IMR-90 (cell line): ENCODE measurements around the gene CDKL4. TPM values are rescaled to one million over a fixed set of nuclear protein-coding genes. Genes with fewer than 3 reads are reported as not detected.

ENCODE experiments used
- ATAC-seq: fragments of 200-7000 bp; cut with Tn5 transposase; 2 replicates; pipeline ENCODE4 v1.9.1; 2020; ENCODE audit warnings: low read depth, mild to moderate bottlenecking, moderate library complexity
- BruUV-seq: library from RNA; stranded (reverse); fragments of 400-500 nt; replicated peaks from 2 replicates; lab custom pipeline; 2021; lab: Mats Ljungman, UMichigan
- CTCF ChIA-PET: fragments of 300-600 bp; formaldehyde crosslinking; extraction: SDS; loops from one replicate; lab custom pipeline; 2021; ENCODE audit warnings: antibody characterized with exemption; lab: Yijun Ruan, JAX
- POLR2A ChIA-PET: fragments of 300-600 bp; sonication (Branson Sonifier 250); formaldehyde crosslinking; loops from one replicate; lab custom pipeline; 2022; ENCODE audit warnings: antibody characterized with exemption; ENCODE audit not compliant: unreplicated experiment; lab: Charles Lee
- DNase-seq: peaks from one replicate; pipeline ENCODE4 v3.0.0; 2013
- H2AFZ ChIP-seq: replicated peaks from 2 replicates; pipeline ENCODE3; 2013; ENCODE audit warnings: low read length, mild to moderate bottlenecking; ENCODE audit not compliant: poor library complexity
- H2AK5ac ChIP-seq: 2 replicates; pipeline ENCODE4 v1.6.1; 2013; ENCODE audit warnings: low read depth, low read length, inconsistent platforms
- H2AK9ac ChIP-seq: replicated peaks from 2 replicates; pipeline ENCODE3; 2013; ENCODE audit warnings: mild to moderate bottlenecking, low read depth, low read length, moderate library complexity; ENCODE audit not compliant: poor library complexity
- H2BK120ac ChIP-seq: 2 replicates; pipeline ENCODE4 v1.6.1; 2013; ENCODE audit warnings: low read depth, low read length, inconsistent platforms
- H2BK15ac ChIP-seq: 3 replicates; pipeline ENCODE4 v1.6.1; 2013; ENCODE audit warnings: low read depth, low read length, inconsistent platforms
- H2BK20ac ChIP-seq: 2 replicates; pipeline ENCODE4 v1.6.1; 2013; ENCODE audit warnings: low read depth, mild to moderate bottlenecking, inconsistent platforms, low read length, moderate library complexity
- H2BK5ac ChIP-seq: 2 replicates; pipeline ENCODE4 v1.6.1; 2013; ENCODE audit warnings: mild to moderate bottlenecking, low read depth, low read length, inconsistent platforms; ENCODE audit not compliant: poor library complexity, severe bottlenecking
- H3K14ac ChIP-seq: replicated peaks from 2 replicates; pipeline ENCODE4 v1.6.1; 2013; ENCODE audit warnings: low read depth, low read length, inconsistent platforms
- H3K18ac ChIP-seq: 2 replicates; pipeline ENCODE4 v1.6.1; 2013; ENCODE audit warnings: low read depth, low read length, control low read depth
- H3K23ac ChIP-seq: 2 replicates; pipeline ENCODE4 v1.6.1; 2013; ENCODE audit warnings: low read depth, low read length, inconsistent platforms
- H3K27ac ChIP-seq: 2 replicates; pipeline ENCODE4 v1.5.1; 2013; ENCODE audit warnings: mild to moderate bottlenecking, control low read depth, low read length; ENCODE audit not compliant: insufficient read depth
- H3K27me3 ChIP-seq: 2 replicates; pipeline ENCODE4 v1.6.1; 2013; ENCODE audit warnings: low read length; ENCODE audit not compliant: control insufficient read depth, insufficient read depth
- H3K36me3 ChIP-seq: 2 replicates; pipeline ENCODE4 v1.6.1; 2013; ENCODE audit warnings: low read length, mixed read lengths; ENCODE audit not compliant: control insufficient read depth, insufficient read depth
- H3K4ac ChIP-seq: 2 replicates; pipeline ENCODE4 v1.6.1; 2013; ENCODE audit warnings: low read depth, low read length, inconsistent platforms
- H3K4me1 ChIP-seq: 2 replicates; pipeline ENCODE4 v1.6.1; 2013; ENCODE audit warnings: low read length, mixed read lengths; ENCODE audit not compliant: control insufficient read depth, insufficient read depth
- H3K4me2 ChIP-seq: 2 replicates; pipeline ENCODE4 v1.6.1; 2013; ENCODE audit warnings: low read depth, mild to moderate bottlenecking, control low read depth, low read length, moderate library complexity
- H3K4me3 ChIP-seq: 2 replicates; pipeline ENCODE4 v1.5.1; 2013; ENCODE audit warnings: low read depth, mild to moderate bottlenecking, control low read depth, low read length, moderate library complexity; ENCODE audit not compliant: insufficient read depth
- H3K56ac ChIP-seq: 2 replicates; pipeline ENCODE4 v1.6.1; 2013; ENCODE audit warnings: low read length, inconsistent platforms; ENCODE audit not compliant: insufficient read depth; ENCODE audit errors: extremely low read depth
- H3K79me1 ChIP-seq, 2 experiments: 2 replicates each; pipeline ENCODE4 v1.6.1; 2013; ENCODE audit warnings: low read length in 2 of 2, inconsistent platforms in 1 of 2, low read depth in 1 of 2
- H3K9ac ChIP-seq: 2 replicates; pipeline ENCODE4 v1.6.1; 2013; ENCODE audit warnings: low read depth, low read length, control low read depth
- H3K9me1 ChIP-seq: 2 replicates; pipeline ENCODE4 v1.6.1; 2013; ENCODE audit warnings: low read length, inconsistent platforms; ENCODE audit not compliant: insufficient read depth
- H3K9me3 ChIP-seq: 2 replicates; pipeline ENCODE4 v1.6.1; 2013; ENCODE audit warnings: low read length; ENCODE audit not compliant: control insufficient read depth, insufficient read depth
- H4K20me1 ChIP-seq: 2 replicates; pipeline ENCODE4 v1.6.1; 2013; ENCODE audit warnings: low read length, inconsistent platforms; ENCODE audit not compliant: insufficient read depth
- H4K5ac ChIP-seq: 2 replicates; pipeline ENCODE4 v1.6.1; 2013; ENCODE audit warnings: mild to moderate bottlenecking, low read depth, low read length, control low read depth
- H4K8ac ChIP-seq, 2 experiments: 2 replicates each; pipeline ENCODE4 v1.6.1; 2013; ENCODE audit warnings: low read depth in 2 of 2, low read length in 2 of 2, control low read depth in 1 of 2, inconsistent platforms in 1 of 2
- H4K91ac ChIP-seq: 2 replicates; pipeline ENCODE4 v1.6.1; 2013; ENCODE audit warnings: low read depth, low read length, inconsistent platforms; ENCODE audit not compliant: insufficient read depth
- MAFK ChIP-seq: IDR thresholded peaks from 2 replicates; pipeline ENCODE4 v1.6.1; 2012; ENCODE audit warnings: low read depth, low read length, improper control_type of control experiment
- RFX5 ChIP-seq: IDR thresholded peaks from 2 replicates; pipeline ENCODE4 v1.8.0; 2012; ENCODE audit warnings: low read depth, mild to moderate bottlenecking, low read length, moderate library complexity
- WGBS, 2 experiments: methylation state at CpG; one replicate each; pipeline versions ENCODE4 v1.1.5 to v1.1.7; 2013; ENCODE audit warnings: missing lambda C conversion rate in 2 of 2; ENCODE audit not compliant: insufficient read length in 1 of 2; ENCODE audit errors: extremely low coverage in 2 of 2; 5-methylcytosine and 5-hydroxymethylcytosine counted together
- dilution Hi-C: fragments of 300-500 bp; cut with HindIII; formaldehyde crosslinking; loops from one replicate; pipeline ENCODE4 v1.14.3; 2018; ENCODE audit warnings: low sequenced_read_pairs; ENCODE audit not compliant: unreplicated experiment
- in situ Hi-C: fragments of 300-500 bp; cut with MboI; formaldehyde crosslinking; loops from 3 replicates; pipeline ENCODE4 v1.14.3; 2019; ENCODE audit warnings: low sequenced_read_pairs, inconsistent platforms, mixed read lengths
- intact Hi-C: fragments of 100-400 bp; cut with micrococcal nuclease; formaldehyde crosslinking; loops from 2 replicates; pipeline ENCODE4 v1.10.0; 2022
- microRNA-seq, 2 experiments: library from miRNA; stranded (forward) in 1 of 2; unstranded in 1 of 2; fragments of 10-50 nt in 1 of 2; fragments of <30 nt in 1 of 2; gene quantifications in 1 of 2; microRNA quantifications in 1 of 2; one replicate each; pipeline versions ENCODE3 to v1.1.0; 2013 to 2020; ENCODE audit not compliant: insufficient read depth in 1 of 2, insufficient read length in 1 of 2, unreplicated experiment in 1 of 2
- polyA plus RNA-seq, 3 experiments: library from polyadenylated mRNA; depleted of rRNA; stranded (reverse); fragments of >200 nt; gene quantifications; 2 replicates each; pipeline ENCODE4 v1.2.3, GENCODE V29; 2012; ENCODE audit warnings: low replicate concordance in 1 of 3
- small RNA-seq, 5 experiments: library from RNA; depleted of rRNA; stranded (forward); fragments of <200 nt; gene quantifications; one replicate each; pipeline ENCODE3, GENCODE V24; 2012
- total RNA-seq: library from RNA; depleted of rRNA; stranded (reverse); fragments of >200 nt; gene quantifications from 2 replicates; pipeline ENCODE4 v1.2.3, GENCODE V29; 2012; rRNA removed

Gene CDKL4
- total and polyA plus RNA-seq, 2 of the 4 experiments (the other 2 are of a cell fraction): not detected

GRCh38 chr2:39127973-39128372, 115.8 kb downstream of the CDKL4 start:
- TF ChIP-seq MAFK (peak; percentile 37), RFX5 (no peak)
- H2AK9ac ChIP-seq: no peak overlapping the region
- no peaks in the 10 kb centered on the region for H3K9me3 ChIP-seq
- dilution Hi-C loops: no loop called here
- no peak overlapping the region for H2AK5ac ChIP-seq
- no peak for ATAC-seq
- H2BK5ac ChIP-seq: no peak overlapping the region
- H3K9me1 ChIP-seq: peaks cover 6% of the 10 kb centered on the region
- H3K14ac ChIP-seq: no peak overlapping the region
- H4K8ac ChIP-seq: peak overlapping the region in 1 of 2 experiments; percentile 57; a peak in 2 of 4 replicates
- intact Hi-C loops: no loop called here
- H2BK120ac ChIP-seq: no peak overlapping the region
- no peak overlapping the region for H3K4ac ChIP-seq
- no peak overlapping the region for H2BK15ac ChIP-seq
- no peak overlapping the region for H3K56ac ChIP-seq
- POLR2A ChIA-PET: interaction anchor here (0.6 kb wide), 1 partner anchor 65 kb away, joined by 8 read pairs; no protein-coding TSS in a partner anchor
- H3K4me3 ChIP-seq: no peak overlapping the region
- BruUV-seq: no TSS peak
- peak overlapping the region; percentile 15 for H3K4me2 ChIP-seq
- no peak overlapping the region for H3K9ac ChIP-seq
- no CpG with 5 or more reads among the region's 1 CpG for WGBS, 2 experiments
- H3K79me1 ChIP-seq: peaks cover 5 to 14% of the 10 kb centered on the region in 2 experiments; a peak in 3 of 4 replicates
- no peak overlapping the region for H4K5ac ChIP-seq
- H3K27me3 ChIP-seq: no peaks in the 10 kb centered on the region
- H3K23ac ChIP-seq: 0 out of 2 replicates have a peak overlapping the region, but pooled peaks have one; percentile 11
- H3K4me1 ChIP-seq: peaks cover 3% of the 10 kb centered on the region
- in situ Hi-C loops: no loop called here
- no peak overlapping the region for H2BK20ac ChIP-seq
- peak overlapping the region; percentile 36 for H2AFZ ChIP-seq
- DNase-seq: peak; percentile 37
- no peak overlapping the region for H3K27ac ChIP-seq
- no peaks in the 10 kb centered on the region for H3K36me3 ChIP-seq
- H4K91ac ChIP-seq: no peak overlapping the region
- no peaks in the 10 kb centered on the region for H4K20me1 ChIP-seq
- CTCF ChIA-PET: no interaction called here
- H3K18ac ChIP-seq: no peak overlapping the region

Small RNAs within 50 kb of the gene (microRNA-seq; reads per million reads assigned to microRNA genes)
- not detected for gene RF00019 (ENCODE audit: insufficient read depth, insufficient read length)
- gene RF00272 (ENCODE audit: insufficient read depth, insufficient read length): not detected

Small RNAs within 50 kb of the gene (small RNA-seq; reads per million reads assigned to genes)
- gene RF00019 (0 reads per million in 5 experiments), gene RF00272 (0 to 0.04 (median 0) reads per million in 5 experiments)

Other genes with a start within 250 kb of the CDKL4 start
- gene SOS1, start 122.9 kb downstream of the CDKL4 start, total RNA-seq: 8.2 and 13.6 TPM in 2 replicates
- gene SOS1, start 122.9 kb downstream of the CDKL4 start, polyA plus RNA-seq (2012; rRNA removed): 10.6 and 11.2 TPM in 2 replicates
- gene MAP4K3, start 193.3 kb upstream of the CDKL4 start, total RNA-seq: 32.6 and 48.3 TPM in 2 replicates
- 12.2 and 13.2 TPM in 2 replicates for gene MAP4K3, start 193.3 kb upstream of the CDKL4 start, polyA plus RNA-seq (2012; rRNA removed)